GM10248 (cell line): Measurements from ENCODE around the gene MSS51.

Source experiments
- CTCF ChIA-PET: fragments of 300-600 bp; sonication (Branson Sonifier 250); formaldehyde crosslinking; extraction: SDS; loops from one replicate; lab custom pipeline; 2021; ENCODE audit warnings: antibody characterized with exemption; lab: Yijun Ruan, JAX
- POLR2A ChIA-PET: fragments of 350-650 bp; sonication (Branson Sonifier 250); formaldehyde crosslinking; extraction: SDS; loops from one replicate; lab custom pipeline; 2020; ENCODE audit warnings: antibody characterized with exemption; lab: Yijun Ruan, JAX
- DNase-seq: peaks from one replicate; pipeline ENCODE4 v3.0.0; 2012; ENCODE audit errors: extremely low spot score
- TF ChIP-seq, protein P1 (sequence below): IDR thresholded peaks from 2 replicates; pipeline ENCODE4 v1.5.1; 2012; ENCODE audit warnings: mild to moderate bottlenecking, low read depth; ENCODE audit errors: extremely low read depth, missing control alignments, control extremely low read depth

MSS51 gene

DNA sequence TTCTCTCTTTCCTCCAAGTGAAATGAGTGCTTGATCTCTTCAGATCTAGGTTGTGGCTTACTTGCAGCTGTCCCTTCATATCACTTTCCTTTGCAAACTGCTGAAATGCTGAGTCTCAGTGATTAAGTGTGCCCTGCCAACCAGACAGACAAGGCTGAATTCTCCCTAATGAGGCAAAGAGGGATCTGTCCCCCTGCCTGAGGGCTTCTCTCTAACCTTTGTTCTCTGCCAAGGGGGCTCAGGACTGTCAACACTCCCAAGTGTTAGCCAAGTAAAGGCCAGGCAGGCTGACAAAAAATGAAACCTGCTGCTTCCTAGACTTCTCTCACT lies at the start of gene MSS51:
MSS51 (minus strand) TSS at position 24 of the 330 bp plus-strand sequence. CDS start 5,277 bp downstream, outside the sequence.
- ChIA-PET CTCF (interaction anchor here (1.2 to 1.7 kb wide), 2 partner anchors 35 to 170 kb away, joined by 3 read pairs; no protein-coding TSS in a partner anchor), POLR2A (no interaction called here)
- no peak for DNase-seq
- TF ChIP-seq, protein P1, sequence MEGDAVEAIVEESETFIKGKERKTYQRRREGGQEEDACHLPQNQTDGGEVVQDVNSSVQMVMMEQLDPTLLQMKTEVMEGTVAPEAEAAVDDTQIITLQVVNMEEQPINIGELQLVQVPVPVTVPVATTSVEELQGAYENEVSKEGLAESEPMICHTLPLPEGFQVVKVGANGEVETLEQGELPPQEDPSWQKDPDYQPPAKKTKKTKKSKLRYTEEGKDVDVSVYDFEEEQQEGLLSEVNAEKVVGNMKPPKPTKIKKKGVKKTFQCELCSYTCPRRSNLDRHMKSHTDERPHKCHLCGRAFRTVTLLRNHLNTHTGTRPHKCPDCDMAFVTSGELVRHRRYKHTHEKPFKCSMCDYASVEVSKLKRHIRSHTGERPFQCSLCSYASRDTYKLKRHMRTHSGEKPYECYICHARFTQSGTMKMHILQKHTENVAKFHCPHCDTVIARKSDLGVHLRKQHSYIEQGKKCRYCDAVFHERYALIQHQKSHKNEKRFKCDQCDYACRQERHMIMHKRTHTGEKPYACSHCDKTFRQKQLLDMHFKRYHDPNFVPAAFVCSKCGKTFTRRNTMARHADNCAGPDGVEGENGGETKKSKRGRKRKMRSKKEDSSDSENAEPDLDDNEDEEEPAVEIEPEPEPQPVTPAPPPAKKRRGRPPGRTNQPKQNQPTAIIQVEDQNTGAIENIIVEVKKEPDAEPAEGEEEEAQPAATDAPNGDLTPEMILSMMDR = no peak

GRCh38 chr10:73480158-73480557 lies 46.8 kb upstream of the MSS51 start:
- peak; percentile 52 for DNase-seq
- TF ChIP-seq, protein P1 = no peak
- ChIA-PET POLR2A (no interaction called here), CTCF (interaction anchor here (0.8 to 1.2 kb wide), 2 partner anchors 9 to 11 kb away, joined by 3 to 5 read pairs; no protein-coding TSS in a partner anchor)

- DNase-seq = no peak
- POLR2A ChIA-PET = no interaction called here
- CTCF ChIA-PET = interaction anchor here (1.2 kb wide), 1 partner anchor 11 kb away, joined by 3 read pairs; no protein-coding TSS in a partner anchor
- TF ChIP-seq, protein P1 = no peak
Observed at GRCh38 chr10:73478636-73479035, 45.3 kb upstream of the MSS51 start.

GRCh38 chr10:73471226-73471625 lies 37.9 kb upstream of the MSS51 start:
- POLR2A ChIA-PET = no interaction called here
- TF ChIP-seq, protein P1 = no peak
- DNase-seq = no peak
- CTCF ChIA-PET = interaction anchor here (3.5 kb wide), 1 partner anchor 12 kb away, joined by 10 read pairs; no protein-coding TSS in a partner anchor

- ChIA-PET CTCF (interaction anchor here (2.0 to 3.5 kb wide), 2 partner anchors 10 to 11 kb away, joined by 4 to 10 read pairs; no protein-coding TSS in a partner anchor), POLR2A (no interaction called here)
- TF ChIP-seq, protein P1 = no peak
- peak; percentile 23 for DNase-seq
Observed at GRCh38 chr10:73469579-73469978, 36.2 kb upstream of the MSS51 start.

GRCh38 chr10:73467206-73467605 lies 33.8 kb upstream of the MSS51 start:
- POLR2A ChIA-PET = no interaction called here
- TF ChIP-seq, protein P1 = no peak
- peak; percentile 29 for DNase-seq
- CTCF ChIA-PET = interaction anchor here (1.5 to 1.6 kb wide), 2 partner anchors 14 to 26 kb away, joined by 3 to 4 read pairs; no protein-coding TSS in a partner anchor
